ENCODE results near the gene PLK1. TPM values are rescaled to one million over a fixed set of nuclear protein-coding genes. Genes with fewer than 3 reads are reported as not detected.
"Not testable (repeated sequence)": the region's sequence is repeated elsewhere in the genome, so short reads cannot be mapped to it uniquely, and the experiment has no call there.

The PLK1 gene
- total and polyA plus RNA-seq, 2 of the 4 experiments (the other 2 are of a cell fraction), result 19.4 to 59.0 TPM

DNA sequence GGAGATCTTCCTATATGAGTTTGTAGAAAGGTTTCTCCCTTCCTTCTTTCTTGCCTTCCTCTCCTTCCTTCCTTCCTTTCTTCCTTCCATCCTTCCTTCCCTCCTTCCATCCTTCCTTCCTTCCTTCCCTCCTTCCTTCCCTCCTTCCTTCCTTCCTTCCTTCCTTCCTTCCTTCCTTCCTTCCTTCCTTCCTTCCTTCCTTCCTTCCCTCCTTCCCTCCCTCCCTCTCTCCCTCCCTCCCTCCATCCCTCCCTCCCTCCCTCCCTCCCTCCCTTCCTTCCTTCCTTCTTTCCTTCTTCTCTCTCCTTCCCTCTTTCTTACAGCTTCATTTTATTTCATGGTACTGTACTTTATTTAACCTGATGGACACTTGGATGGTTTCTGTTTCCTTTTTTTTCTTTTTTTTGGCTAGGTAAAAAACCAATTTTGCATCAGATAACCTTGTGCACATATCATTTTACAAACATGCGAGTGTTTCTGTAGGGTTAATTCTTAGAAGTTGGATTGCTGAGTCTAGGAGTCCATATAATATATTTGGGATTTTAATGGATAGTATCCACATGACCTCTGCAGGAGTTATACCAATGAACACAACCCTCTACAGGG is 58.8 kb downstream of the PLK1 start:
- BruUV-seq (replicated peaks); POLR2A ChIA-PET (ENCODE audit: unreplicated experiment); H3K56ac ChIP-seq (ENCODE audit: extremely low read depth, insufficient read depth, low read length); H2AK9ac ChIP-seq (replicated peaks; ENCODE audit: low read depth, low read length, poor library complexity); in situ Hi-C loops (cut with MboI; ENCODE audit: low sequenced_read_pairs); H3K4me3 ChIP-seq (ENCODE audit: insufficient read depth, low read depth, low read length); H3K4me2 ChIP-seq (ENCODE audit: low read depth, low read length); H3K27ac ChIP-seq (ENCODE audit: insufficient read depth, low read length); H2BK15ac ChIP-seq (ENCODE audit: low read depth, low read length); H2BK120ac ChIP-seq (ENCODE audit: low read depth, low read length); H3K9me3 ChIP-seq (ENCODE audit: control insufficient read depth, insufficient read depth, low read length); H2BK5ac ChIP-seq (ENCODE audit: low read depth, low read length, poor library complexity, severe bottlenecking); ATAC-seq (ENCODE audit: low read depth); dilution Hi-C loops (cut with HindIII; ENCODE audit: low sequenced_read_pairs, unreplicated experiment); CTCF ChIA-PET; H3K9ac ChIP-seq (ENCODE audit: low read depth, low read length); H2BK20ac ChIP-seq (ENCODE audit: low read depth, low read length); H4K91ac ChIP-seq (ENCODE audit: insufficient read depth, low read depth, low read length); H3K18ac ChIP-seq (ENCODE audit: low read depth, low read length); DNase-seq; intact Hi-C loops (cut with micrococcal nuclease); H3K36me3 ChIP-seq (ENCODE audit: control insufficient read depth, insufficient read depth, low read length); H3K4ac ChIP-seq (ENCODE audit: low read depth, low read length); H3K27me3 ChIP-seq (ENCODE audit: control insufficient read depth, insufficient read depth, low read length); H4K8ac ChIP-seq (ENCODE audit: low read depth in 2 of 2, low read length in 2 of 2); H2AFZ ChIP-seq (replicated peaks; ENCODE audit: low read length, poor library complexity); H4K5ac ChIP-seq (ENCODE audit: low read depth, low read length); H4K20me1 ChIP-seq (ENCODE audit: insufficient read depth, low read length); H3K14ac ChIP-seq (replicated peaks; ENCODE audit: low read depth, low read length); H3K4me1 ChIP-seq (ENCODE audit: control insufficient read depth, insufficient read depth, low read length); H2AK5ac ChIP-seq (ENCODE audit: low read depth, low read length); H3K9me1 ChIP-seq (ENCODE audit: insufficient read depth, low read length); H3K79me1 ChIP-seq (ENCODE audit: low read depth in 1 of 2, low read length in 2 of 2); H3K23ac ChIP-seq (ENCODE audit: low read depth, low read length): not testable (repeated sequence)
- no CpG with 5 or more reads among the region's 1 CpG for WGBS, 2 experiments (ENCODE audit: extremely low coverage in 2 of 2, insufficient read length in 1 of 2)

All from IMR-90 (cell line).